Limb (tissue), 2 donors: Measurements from ENCODE around the gene OR1A2.
"Not testable (repeated sequence)": the region's sequence is repeated elsewhere in the genome, so short reads cannot be mapped to it uniquely, and the experiment has no call there.

Source experiments
- DNase-seq, 2 donors: peaks; one replicate each; pipeline ENCODE4 v3.0.0-alpha.2; 2016; ENCODE audit errors: extremely low spot score in 2 of 2

OR1A2 gene

GRCh38 chr17:3197219-3197618, at the start of gene OR1A2:
Gene OR1A2, plus strand, starts transcription at chr17:3197519. Its CDS starts 0 bp downstream, at chr17:3197519.
- no peak for DNase-seq

GRCh38 chr17:3157218-3157617, 40.1 kb upstream of the OR1A2 start:
- DNase-seq: no peak

DNA sequence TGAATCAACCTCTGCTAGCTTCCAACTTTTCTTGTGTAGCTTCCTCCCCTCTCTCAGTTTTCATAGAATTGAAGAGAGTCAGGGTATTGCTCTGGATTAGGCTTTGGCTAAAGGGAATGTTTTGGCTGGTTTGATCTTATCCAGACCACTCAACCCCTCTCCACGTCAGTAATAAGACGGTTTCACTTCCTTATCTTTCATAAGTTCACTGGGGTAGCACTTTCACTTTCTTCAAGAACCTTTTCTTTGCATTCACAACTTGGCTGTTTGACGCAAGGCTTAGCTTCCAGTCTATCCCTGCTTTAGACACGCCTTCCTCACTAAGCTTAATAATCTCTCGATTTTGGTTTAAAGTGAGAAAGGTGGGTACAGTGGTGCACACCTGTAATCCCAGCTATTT, 29.7 kb upstream of the OR1A2 start:
- DNase-seq: no peak

- DNase-seq: no peak
Observed at GRCh38 chr17:3189961-3190360, 7.4 kb upstream of the OR1A2 start.

- no peak for DNase-seq
Observed at GRCh38 chr17:3207367-3207766, 10.0 kb downstream of the OR1A2 start, which contains the start of gene OR1A1. Gene OR1A1, plus strand, starts transcription at chr17:3207667. Its CDS starts 7,954 bp downstream, at chr17:3215621.

DNA sequence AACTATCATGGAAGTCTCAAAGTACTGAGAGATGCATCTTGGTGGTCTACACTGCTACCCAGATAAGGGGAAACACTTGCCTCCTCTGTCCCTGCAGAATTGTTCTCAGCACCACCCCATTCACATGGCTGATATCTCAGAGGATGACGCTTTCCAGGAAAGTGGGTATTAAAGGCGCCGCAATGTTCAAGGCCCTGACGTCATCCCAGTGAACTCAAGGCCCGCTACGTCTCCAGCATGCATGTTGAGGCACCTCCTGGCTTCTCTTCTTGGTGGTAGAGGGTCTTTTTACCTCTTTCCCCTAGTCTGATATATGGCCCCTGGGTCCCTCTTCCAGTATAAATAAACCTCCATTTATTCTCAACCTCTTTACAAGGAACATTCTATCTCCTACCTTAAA, 11.2 kb downstream of the OR1A2 start:
- no peak for DNase-seq

DNA sequence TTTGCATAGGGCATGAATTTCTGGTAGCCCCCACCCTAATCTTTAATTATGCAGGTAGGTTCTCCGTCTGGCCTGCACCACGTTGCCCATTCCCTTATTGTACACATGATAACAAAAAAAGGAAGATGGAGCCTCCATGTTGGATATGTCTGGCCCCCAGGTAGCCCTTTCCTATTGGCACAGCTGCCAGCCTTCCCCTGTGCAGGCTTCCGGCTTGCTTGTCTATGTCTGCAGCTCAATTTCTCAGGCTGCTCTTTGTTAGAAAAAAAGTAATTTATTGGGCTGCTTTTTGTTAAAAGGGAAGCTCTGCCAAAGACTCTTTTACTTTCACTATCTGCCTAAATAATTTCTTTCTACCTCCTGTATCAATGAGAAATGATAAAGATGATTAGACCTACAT, 15.7 kb downstream of the OR1A2 start:
- no peak for DNase-seq

- DNase-seq: no peak
Observed at GRCh38 chr17:3213587-3213986, 16.3 kb downstream of the OR1A2 start.

DNA sequence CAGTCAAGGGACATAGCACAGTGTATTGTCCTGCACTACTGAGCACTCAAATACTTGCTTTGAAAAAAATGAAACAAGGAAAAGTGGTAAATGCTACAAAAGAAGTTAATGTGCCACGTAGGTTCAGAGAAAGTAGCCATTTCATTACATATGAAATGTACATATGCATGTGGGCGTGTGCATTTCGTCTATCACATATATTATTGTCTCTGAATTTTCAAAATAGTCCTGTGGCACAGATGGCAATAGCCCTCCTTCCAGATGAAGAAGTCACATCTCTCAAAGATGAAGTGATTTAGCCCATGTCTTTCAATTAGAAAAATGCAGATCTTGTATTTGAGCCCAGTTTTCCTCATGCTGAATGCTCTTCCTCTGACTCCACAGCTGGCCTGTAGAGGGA, 22.7 kb downstream of the OR1A2 start:
- not testable (repeated sequence) for DNase-seq

DNA sequence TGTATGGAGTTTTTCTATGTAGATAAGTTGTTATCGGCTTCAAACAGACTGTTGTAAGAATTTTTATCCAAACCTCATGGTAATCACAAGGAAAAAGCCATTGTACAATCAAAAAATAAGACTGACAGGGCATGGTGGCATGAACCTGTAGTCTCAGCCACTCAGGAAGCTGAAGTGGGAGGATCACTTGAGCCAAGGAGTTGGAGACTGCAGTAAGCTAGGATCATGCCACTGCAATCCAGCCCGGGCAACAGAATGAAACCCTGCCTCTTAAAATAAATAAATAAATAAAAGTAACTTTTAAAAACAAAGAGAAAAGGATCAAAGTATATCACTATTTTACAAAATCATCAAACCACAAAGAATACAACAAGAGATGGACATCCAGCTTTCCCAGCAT, 24.5 kb downstream of the OR1A2 start:
- no peak for DNase-seq

DNA sequence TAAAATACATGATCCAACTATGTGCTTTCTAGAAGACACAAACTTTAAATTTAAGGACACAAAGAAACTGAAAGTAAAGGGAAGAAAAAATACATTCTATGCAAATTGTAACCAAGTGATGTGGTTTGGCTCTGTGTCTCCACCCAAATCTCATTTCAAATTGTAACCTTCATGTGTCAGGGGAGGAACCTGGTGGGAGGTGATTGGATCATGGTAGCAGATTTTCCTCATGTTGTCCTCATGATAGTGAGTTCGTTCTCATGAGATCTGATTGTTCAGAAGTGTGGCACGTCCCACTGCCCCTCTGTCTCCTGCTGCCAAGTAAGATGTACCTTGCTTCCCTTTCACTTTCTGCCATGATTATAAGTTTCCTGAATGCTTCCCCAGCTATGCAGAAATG, 25.2 kb downstream of the OR1A2 start:
- DNase-seq: no peak

DNA sequence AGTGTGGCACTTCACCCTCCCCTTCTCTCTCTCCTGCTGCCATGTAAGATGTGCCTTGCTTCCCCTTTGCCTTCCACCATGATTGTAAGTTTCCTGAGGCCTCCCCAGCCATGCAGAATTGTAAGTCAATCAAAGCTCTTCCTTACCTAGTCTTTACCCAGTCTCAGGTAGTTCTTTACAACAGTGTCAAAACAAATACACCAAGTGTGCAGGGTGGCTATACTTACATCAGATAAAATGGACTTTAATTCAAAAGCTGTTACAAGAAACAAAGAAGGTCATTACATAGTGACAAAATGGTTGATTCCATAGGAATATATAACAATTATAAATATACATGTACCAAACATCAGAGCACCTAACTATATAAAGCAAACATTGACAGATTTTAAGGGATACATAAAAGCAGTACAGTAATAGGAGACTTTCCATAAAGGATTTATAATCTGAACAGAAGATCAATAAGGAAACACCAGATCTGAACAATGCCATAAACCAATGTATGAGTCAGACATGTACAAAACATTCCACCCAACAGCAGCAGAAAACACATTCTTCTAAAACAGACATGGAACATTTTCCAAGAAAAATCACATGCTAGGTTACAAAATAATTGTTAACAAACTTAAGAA, 27.5 kb downstream of the OR1A2 start:
- DNase-seq: not testable (repeated sequence)

GRCh38 chr17:3232300-3232699, 35.0 kb downstream of the OR1A2 start:
- DNase-seq: not testable (repeated sequence)

GRCh38 chr17:3238685-3239084, 41.4 kb downstream of the OR1A2 start:
- not testable (repeated sequence) for DNase-seq

- DNase-seq: not testable (repeated sequence)
Observed at GRCh38 chr17:3241044-3241443, 43.7 kb downstream of the OR1A2 start.

GRCh38 chr17:3244841-3245240, 47.5 kb downstream of the OR1A2 start:
- DNase-seq: not testable (repeated sequence)
